Stimulated activated effector memory CD8-positive, alpha-beta T cell treated with anti-CD3 and anti-CD28 coated beads, Interleukin-12 subunit alpha, Interleukin-12 subunit beta, amount 100 ng/mL, for 72 hours (primary cell): ENCODE data around the gene DOK3.
A peak's percentile ranks its signal among the peaks of the same experiment; 100 is the strongest.

ENCODE experiments used
- ATAC-seq: fragments of 150-1000 bp; cut with Tn5 transposase; 2 replicates; pipeline ENCODE4 v1.10.0; 2021
- DNase-seq, 2 donors: peaks; one replicate each; pipeline ENCODE4 v3.0.0; 2021 to 2022; ENCODE audit warnings: low spot score in 2 of 2
- H3K27ac Mint-ChIP-seq: one replicate; pipeline ENCODE4 v1.8.0; 2022; ENCODE audit warnings: mild to moderate bottlenecking, mixed read lengths
- H3K36me3 Mint-ChIP-seq: one replicate; pipeline ENCODE4 v1.8.0; 2022; ENCODE audit warnings: mild to moderate bottlenecking, mixed read lengths
- H3K4me1 Mint-ChIP-seq: one replicate; pipeline ENCODE4 v1.8.0; 2022; ENCODE audit warnings: mixed read lengths
- H3K4me3 Mint-ChIP-seq: one replicate; pipeline ENCODE4 v1.8.0; 2022; ENCODE audit warnings: mild to moderate bottlenecking, mixed read lengths
- H3K9me3 Mint-ChIP-seq: one replicate; pipeline ENCODE4 v1.8.0; 2022; ENCODE audit warnings: mixed read lengths

Gene DOK3

GRCh38 chr5:177465044-177465443, 44.6 kb downstream of the DOK3 start:
- Mint-ChIP-seq H3K4me1 (peaks cover 41% of the 10 kb centered on the region), H3K36me3 (peaks cover 72% of the 10 kb centered on the region), H3K4me3 (no peak overlapping the region), H3K27ac (no peak overlapping the region), H3K9me3 (no peaks in the 10 kb centered on the region)
- DNase-seq = no peak
- ATAC-seq = no peak

GRCh38 chr5:177462021-177462670, 47.5 kb downstream of the DOK3 start:
- H3K36me3 Mint-ChIP-seq = peaks cover 77% of the 10 kb centered on the region
- no peak for DNase-seq
- H3K9me3 Mint-ChIP-seq = no peaks in the 10 kb centered on the region
- H3K4me3 Mint-ChIP-seq = no peak overlapping the region
- H3K4me1 Mint-ChIP-seq = peaks cover 26% of the 10 kb centered on the region
- ATAC-seq = no peak
- peak overlapping the region; percentile 58 for H3K27ac Mint-ChIP-seq

GRCh38 chr5:177459819-177460628, 49.6 kb downstream of the DOK3 start:
- Mint-ChIP-seq H3K27ac (peak overlapping the region; percentile 23), H3K4me3 (no peak overlapping the region), H3K4me1 (peaks cover 32% of the 10 kb centered on the region), H3K36me3 (peaks cover 78% of the 10 kb centered on the region), H3K9me3 (no peaks in the 10 kb centered on the region)
- ATAC-seq (no peak), DNase-seq (no peak)

- no peaks in the 10 kb centered on the region for H3K9me3 Mint-ChIP-seq
- peaks cover 32% of the 10 kb centered on the region for H3K4me1 Mint-ChIP-seq
- ATAC-seq = no peak
- no peak overlapping the region for H3K27ac Mint-ChIP-seq
- DNase-seq = no peak
- H3K36me3 Mint-ChIP-seq = peaks cover 75% of the 10 kb centered on the region
- H3K4me3 Mint-ChIP-seq = no peak overlapping the region
Observed at GRCh38 chr5:177459357-177459756, 50.3 kb downstream of the DOK3 start.

GRCh38 chr5:177458912-177459350, 50.7 kb downstream of the DOK3 start:
- no peaks in the 10 kb centered on the region for H3K9me3 Mint-ChIP-seq
- DNase-seq = no peak
- no peak overlapping the region for H3K4me3 Mint-ChIP-seq
- H3K4me1 Mint-ChIP-seq = peaks cover 35% of the 10 kb centered on the region
- ATAC-seq = no peak
- H3K36me3 Mint-ChIP-seq = peaks cover 78% of the 10 kb centered on the region
- H3K27ac Mint-ChIP-seq = no peak overlapping the region

GRCh38 chr5:177457852-177458681, 51.6 kb downstream of the DOK3 start:
- no peak for DNase-seq
- Mint-ChIP-seq H3K9me3 (no peaks in the 10 kb centered on the region), H3K4me1 (peaks cover 42% of the 10 kb centered on the region), H3K27ac (peak overlapping the region; percentile 52), H3K4me3 (peak overlapping the region; percentile 28), H3K36me3 (peaks cover 81% of the 10 kb centered on the region)
- no peak for ATAC-seq

- Mint-ChIP-seq H3K4me1 (peaks cover 39% of the 10 kb centered on the region), H3K36me3 (peaks cover 78% of the 10 kb centered on the region), H3K27ac (peak overlapping the region; percentile 87), H3K4me3 (peak overlapping the region; percentile 28), H3K9me3 (no peaks in the 10 kb centered on the region)
- DNase-seq = peak in 1 of 2 donors; percentile 78
- ATAC-seq = peak; percentile 52
Observed at GRCh38 chr5:177456976-177457851, 52.4 kb downstream of the DOK3 start.

- H3K27ac Mint-ChIP-seq = peak overlapping the region; percentile 87
- H3K36me3 Mint-ChIP-seq = peaks cover 71% of the 10 kb centered on the region
- H3K4me1 Mint-ChIP-seq = peaks cover 40% of the 10 kb centered on the region
- no peaks in the 10 kb centered on the region for H3K9me3 Mint-ChIP-seq
- DNase-seq (no peak), ATAC-seq (no peak)
- peak overlapping the region; percentile 73 for H3K4me3 Mint-ChIP-seq
Observed at GRCh38 chr5:177456591-177456964, 53.0 kb downstream of the DOK3 start.

GRCh38 chr5:177455661-177456590, 53.7 kb downstream of the DOK3 start:
- Mint-ChIP-seq H3K9me3 (no peaks in the 10 kb centered on the region), H3K4me1 (peaks cover 36% of the 10 kb centered on the region), H3K4me3 (peak overlapping the region; percentile 73), H3K27ac (peak overlapping the region; percentile 87), H3K36me3 (peaks cover 66% of the 10 kb centered on the region)
- DNase-seq (peak; percentile 93 to 96), ATAC-seq (peak; percentile 43)

GRCh38 chr5:177455036-177455660, 54.5 kb downstream of the DOK3 start:
- ATAC-seq (peak; percentile 75), DNase-seq (peak; percentile 95 to 98)
- Mint-ChIP-seq H3K27ac (peak overlapping the region; percentile 87), H3K36me3 (peaks cover 64% of the 10 kb centered on the region), H3K4me1 (peaks cover 36% of the 10 kb centered on the region), H3K4me3 (peak overlapping the region; percentile 73), H3K9me3 (no peaks in the 10 kb centered on the region)

- Mint-ChIP-seq H3K27ac (peak overlapping the region; percentile 88), H3K4me1 (peaks cover 36% of the 10 kb centered on the region), H3K4me3 (peak overlapping the region; percentile 73), H3K36me3 (peaks cover 66% of the 10 kb centered on the region), H3K9me3 (no peaks in the 10 kb centered on the region)
- ATAC-seq (peak; percentile 71), DNase-seq (peak; percentile 98 to 99)
Observed at GRCh38 chr5:177454397-177455035, 55.1 kb downstream of the DOK3 start.

GRCh38 chr5:177453852-177454396, 55.7 kb downstream of the DOK3 start:
- Mint-ChIP-seq H3K9me3 (no peaks in the 10 kb centered on the region), H3K27ac (peak overlapping the region; percentile 88), H3K4me3 (peak overlapping the region; percentile 73), H3K4me1 (peaks cover 36% of the 10 kb centered on the region), H3K36me3 (peaks cover 65% of the 10 kb centered on the region)
- DNase-seq (no peak), ATAC-seq (no peak)
